GM19238 (cell line): ENCODE results near the gene MAP3K10.
A peak's percentile ranks its signal among the peaks of the same experiment; 100 is the strongest.
"Not testable (repeated sequence)": the region's sequence is repeated elsewhere in the genome, so short reads cannot be mapped to it uniquely, and the experiment has no call there.

Source experiments
- DNase-seq: peaks from one replicate; pipeline ENCODE4 v3.0.0; 2011; ENCODE audit warnings: low spot score; ENCODE audit not compliant: insufficient read length

The MAP3K10 gene

GRCh38 chr19:40190891-40191835, at the start of gene MAP3K10:
Gene MAP3K10 (plus strand): TSS chr19:40191426. CDS start chr19:40192032, 606 bp downstream.
- DNase-seq: peak; percentile 88

DNA sequence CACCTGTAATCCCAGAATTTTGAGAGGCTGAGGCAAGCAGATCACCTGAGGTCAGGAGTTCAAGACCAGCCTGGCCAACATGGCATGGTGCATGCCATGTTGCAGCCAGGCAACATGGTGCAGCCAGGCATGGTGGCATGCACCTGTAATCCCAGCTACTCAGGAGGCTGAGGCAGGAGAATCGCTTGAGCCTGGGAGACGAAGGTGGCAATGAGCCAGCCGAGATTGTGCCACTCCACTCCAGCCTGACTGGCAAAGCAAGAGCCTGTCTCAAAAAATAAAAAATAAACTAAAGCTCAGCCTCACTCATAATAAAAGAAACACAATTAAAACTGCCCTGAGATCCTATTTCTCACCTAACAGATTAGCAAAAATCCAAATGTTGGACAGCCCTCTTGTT, 49.7 kb upstream of the MAP3K10 start:
- no peak for DNase-seq

DNA sequence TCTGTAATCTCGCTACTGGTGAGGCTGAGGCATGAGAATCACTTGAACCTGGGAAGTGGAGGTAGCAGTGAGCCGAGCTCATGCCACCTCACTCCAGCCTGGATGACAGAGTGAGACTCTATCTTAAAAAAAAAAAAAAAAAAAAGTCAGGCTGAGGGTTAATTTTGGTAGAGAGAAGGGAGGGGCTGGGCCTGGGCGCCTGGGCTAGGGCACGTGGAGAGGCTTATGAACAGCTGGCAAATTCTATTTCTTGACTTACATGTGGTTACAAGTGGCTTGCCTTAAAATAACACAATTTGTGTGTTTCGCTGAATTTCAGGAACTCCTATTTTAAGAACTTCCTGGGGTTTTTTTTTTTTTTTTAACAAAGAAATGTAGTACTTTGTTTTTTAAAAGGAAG, 47.6 kb upstream of the MAP3K10 start:
- DNase-seq: no peak

DNA sequence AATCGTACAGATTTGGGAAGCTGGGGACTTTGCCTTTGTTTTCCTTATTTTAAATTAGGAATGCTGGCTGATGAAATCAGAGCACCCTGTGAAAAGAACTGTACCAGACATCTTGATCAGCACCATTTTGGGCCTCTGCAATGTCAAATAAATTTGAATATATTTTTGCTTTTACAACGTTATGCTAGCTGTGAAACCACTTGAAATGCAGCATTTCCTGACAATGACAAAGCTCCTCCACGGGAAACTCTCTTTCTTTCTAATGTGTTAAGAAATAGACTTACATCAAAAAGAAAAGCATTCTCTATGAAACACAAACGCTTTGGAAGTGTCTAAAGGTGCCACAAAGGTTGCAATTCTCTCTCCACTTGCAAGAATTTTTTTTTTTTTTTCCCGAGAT, 47.1 kb upstream of the MAP3K10 start:
- no peak for DNase-seq

- DNase-seq: no peak
Observed at GRCh38 chr19:40144947-40145748, 46.1 kb upstream of the MAP3K10 start.

DNA sequence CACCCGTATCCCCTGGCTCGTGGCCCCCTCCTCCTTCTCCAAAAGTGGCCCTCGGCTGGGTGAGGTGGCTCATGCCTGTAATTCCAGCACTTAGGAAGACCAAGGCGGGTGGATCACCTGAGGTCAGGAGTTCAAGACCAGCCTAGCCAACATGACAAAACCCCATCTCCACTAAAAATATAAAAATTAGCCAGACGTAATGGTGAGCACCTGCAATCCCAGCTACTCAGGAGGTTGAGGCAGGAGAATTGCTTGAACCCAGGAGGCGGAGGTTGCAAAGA, 45.5 kb upstream of the MAP3K10 start:
- DNase-seq: not testable (repeated sequence)

- no peak for DNase-seq
Observed at GRCh38 chr19:40147338-40147692, 43.9 kb upstream of the MAP3K10 start.

DNA sequence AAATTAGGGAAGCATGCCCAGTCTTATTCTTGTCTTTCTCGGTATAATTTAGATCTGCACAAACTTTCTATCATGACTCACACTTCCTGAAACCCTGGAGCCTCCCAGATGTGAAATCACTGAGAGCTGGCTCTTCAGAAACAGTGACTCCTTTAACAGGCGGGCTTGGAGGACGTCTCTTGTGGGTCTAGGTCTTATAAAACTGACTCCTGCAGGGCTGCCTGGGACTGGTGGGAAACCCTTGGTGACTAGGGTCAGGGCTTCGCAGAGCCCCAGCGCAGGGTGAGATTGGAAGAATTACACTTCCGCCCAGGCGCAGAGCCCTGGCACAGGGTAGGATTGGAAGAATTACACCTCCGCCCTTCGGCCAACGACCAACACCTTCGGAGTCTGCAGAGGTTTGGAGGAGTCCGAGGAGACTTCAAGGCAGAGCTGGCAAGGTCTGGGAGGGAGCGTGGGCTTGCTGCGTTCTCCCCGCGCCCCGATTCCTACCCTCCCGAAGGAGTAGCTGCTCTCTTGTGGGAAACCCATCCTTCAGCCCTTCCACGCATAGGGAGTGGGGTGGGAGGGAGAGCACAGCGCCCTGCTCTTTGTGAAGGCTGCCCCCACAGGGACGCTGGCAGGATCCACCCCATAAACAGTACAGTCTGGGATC, 43.4 kb upstream of the MAP3K10 start:
- no peak for DNase-seq

DNA sequence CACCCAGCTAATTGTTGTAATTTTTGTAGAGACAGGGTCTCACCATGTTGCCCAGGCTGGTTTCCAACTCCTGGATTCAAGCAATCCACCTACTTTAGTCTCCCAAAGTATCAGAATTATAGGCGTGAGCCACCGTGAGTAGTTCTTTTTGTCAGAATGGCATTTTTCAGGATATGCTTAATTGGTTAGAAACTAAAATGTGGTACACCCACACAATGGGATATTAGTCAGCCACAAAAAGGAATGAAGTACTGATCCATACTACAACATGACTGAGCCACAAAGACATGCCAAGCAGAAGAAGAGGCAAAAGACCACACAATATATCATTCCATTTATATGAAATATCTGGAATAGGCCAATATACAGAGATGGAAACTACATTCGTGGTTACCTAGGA, 41.7 kb upstream of the MAP3K10 start:
- no peak for DNase-seq

DNA sequence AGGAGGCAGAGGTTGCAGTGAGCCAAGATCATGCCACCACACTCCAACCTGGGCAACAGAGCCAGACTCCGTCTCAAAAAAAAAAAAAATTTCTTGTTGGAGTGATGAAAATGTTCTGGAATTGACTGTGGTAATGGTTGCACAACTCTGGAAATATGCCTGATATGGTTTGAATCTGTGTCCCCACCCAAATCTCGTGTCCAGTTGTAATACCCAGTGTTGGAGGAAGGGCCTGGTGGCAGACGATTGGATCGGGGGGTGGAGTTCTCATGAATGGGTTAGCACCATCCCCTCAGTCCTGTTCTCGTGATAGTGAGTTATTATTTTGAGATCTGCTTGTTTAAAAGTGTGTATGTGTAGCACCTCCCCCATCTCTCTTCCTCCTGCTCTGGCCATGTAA, 41.1 kb upstream of the MAP3K10 start:
- DNase-seq: no peak

GRCh38 chr19:40154121-40154680, 37.0 kb upstream of the MAP3K10 start:
- DNase-seq: no peak

- no peak for DNase-seq
Observed at GRCh38 chr19:40155749-40156265, 35.4 kb upstream of the MAP3K10 start.

DNA sequence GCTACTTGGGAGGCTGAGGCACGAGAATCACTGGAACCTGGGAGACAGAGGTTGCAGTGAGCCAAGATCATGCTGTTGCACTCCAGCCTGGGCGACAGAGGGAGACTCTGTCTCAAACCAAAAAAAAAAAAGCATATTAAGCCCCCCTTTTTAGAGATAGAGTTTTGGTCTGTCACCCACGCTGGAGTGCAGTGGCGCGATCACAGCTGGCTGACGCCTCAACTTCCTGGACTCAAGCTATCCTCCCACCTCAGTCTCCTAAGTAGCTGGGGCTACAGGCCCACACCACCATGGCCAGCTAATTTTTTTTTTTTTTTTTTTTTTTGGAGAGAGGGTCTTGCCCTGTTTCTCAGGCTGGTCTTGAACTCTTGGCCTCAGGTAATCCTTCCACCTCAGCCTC, 34.2 kb upstream of the MAP3K10 start:
- no peak for DNase-seq

DNA sequence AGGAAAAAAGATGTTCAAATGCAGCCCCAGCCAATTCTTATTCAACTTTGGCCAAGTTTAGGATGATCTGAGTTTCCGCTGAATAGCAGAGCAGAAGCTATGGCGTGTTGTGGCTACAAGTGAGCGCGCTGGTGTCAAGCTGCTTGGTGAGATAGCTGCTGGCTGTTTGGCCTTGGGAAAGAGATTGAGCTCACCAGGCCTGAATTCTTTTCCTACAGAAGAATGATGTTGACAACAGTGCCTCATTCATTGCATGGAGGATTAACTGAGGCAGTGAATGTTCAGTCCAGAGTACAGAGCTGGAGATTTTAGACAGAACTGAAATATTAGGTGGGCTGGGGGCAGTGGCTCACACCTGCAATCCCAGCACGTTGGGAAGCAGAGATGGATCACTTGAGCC, 31.5 kb upstream of the MAP3K10 start:
- no peak for DNase-seq

- no peak for DNase-seq
Observed at GRCh38 chr19:40162104-40162503, 29.1 kb upstream of the MAP3K10 start.

DNA sequence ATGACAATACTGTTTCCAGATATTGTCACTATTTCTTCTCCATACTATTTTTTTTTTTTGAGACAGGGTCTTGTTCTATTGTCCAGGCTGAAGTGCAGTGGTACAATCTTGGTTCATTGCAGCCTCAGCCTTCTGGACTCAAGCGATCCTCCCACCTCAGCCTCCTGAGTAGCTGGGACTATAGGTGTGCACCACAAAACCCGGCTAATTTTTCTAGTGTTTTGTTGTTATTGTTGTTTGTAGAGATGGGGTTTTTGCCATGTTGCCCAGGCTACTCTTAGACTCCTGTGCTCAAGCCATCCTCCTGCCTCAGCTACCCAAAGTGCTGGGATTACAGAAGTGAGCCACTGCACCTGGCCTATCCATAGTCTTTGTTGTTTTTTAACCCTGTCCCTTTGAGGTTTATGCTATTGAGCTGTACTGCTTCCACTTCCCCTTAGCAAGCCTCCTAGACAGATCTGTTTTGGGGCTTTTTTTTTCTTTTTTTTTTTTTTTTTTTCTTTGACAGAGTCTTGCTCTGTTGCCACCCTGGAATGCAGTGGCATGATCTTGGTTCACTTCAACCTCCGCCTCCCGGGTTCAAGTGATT, 27.6 kb upstream of the MAP3K10 start:
- no peak for DNase-seq

GRCh38 chr19:40165362-40165937, 25.8 kb upstream of the MAP3K10 start:
- DNase-seq: peak; percentile 60

DNA sequence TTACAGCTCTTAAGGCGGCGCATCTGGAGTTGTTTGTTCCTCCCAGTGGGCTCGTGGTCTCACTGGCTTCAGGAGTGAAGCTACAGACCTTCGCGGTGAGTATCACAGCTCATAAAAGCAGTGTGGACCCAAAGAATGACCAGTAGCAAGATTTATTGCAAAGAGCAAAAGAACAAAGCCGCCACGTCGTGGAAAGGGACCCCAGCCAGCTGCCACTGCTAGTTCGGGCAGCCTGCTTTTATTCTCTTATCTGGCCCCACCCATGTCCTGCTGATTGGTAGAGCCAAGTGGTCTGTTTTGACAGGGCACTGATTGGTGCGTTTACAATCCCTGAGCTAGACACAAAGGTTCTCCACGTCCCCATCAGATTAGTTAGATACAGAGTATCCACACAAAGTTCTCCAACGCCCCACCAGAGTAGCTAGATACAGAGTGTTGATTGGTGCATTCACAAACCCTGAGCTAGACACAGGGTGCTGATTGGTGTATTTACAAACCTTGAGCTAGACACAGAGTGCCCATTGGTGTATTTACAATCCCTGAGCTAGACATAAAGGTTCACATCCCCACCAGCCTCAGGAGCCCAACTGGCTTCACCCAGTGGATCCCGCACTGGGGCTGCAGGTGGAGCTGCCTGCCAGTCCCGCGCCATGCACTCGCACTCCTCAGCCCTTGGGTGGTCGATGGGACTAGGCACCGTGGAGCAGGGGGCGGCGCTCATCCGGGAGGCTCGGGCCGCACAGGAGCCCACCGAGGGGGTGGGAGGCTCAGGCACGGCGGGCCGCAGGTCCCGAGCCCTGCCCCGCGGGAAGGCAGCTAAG, 21.5 kb upstream of the MAP3K10 start:
- not testable (repeated sequence) for DNase-seq

DNA sequence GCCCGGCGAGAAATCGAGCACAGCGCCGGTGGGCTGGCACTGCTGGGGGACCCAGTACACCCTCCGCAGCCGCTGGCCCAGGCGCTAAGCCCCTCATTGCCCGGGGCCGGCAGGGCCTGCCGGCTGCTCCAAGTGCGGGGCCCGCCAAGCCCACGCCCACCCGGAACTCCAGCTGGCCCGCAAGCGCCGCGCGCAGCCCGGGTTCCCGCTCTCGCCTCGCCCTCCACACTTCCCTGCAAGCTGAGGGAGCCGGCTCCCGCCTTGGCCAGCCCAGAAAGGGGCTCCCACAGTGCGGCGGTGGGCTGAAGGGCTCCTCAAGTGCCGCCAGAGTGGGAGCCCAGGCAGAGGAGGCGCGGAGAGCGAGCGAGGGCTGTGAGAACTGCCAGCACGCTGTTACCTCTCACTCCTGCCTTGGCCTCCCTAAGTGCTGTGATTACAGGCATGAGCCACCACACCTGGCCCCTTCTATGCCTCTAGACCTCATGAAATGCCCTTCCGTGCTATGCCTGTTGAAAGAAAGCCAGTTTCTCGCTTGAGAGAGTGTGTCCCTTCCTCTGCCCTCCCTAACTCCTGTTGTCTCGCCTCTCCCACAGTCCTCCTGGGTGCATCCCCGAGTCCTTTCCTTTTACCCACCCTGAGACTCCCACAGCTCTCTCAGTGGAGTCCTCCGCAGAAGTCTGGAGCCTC, 20.8 kb upstream of the MAP3K10 start:
- not testable (repeated sequence) for DNase-seq
